HG02678 (cell line): ENCODE results near the gene FILIP1.

Source experiments
- ATAC-seq: cut with Tn5 transposase; IDR thresholded peaks from one replicate; pipeline ENCODE4 v1.9.1; 2021; ENCODE audit warnings: mild to moderate bottlenecking, moderate library complexity; ENCODE audit not compliant: unreplicated experiment

The FILIP1 gene

DNA sequence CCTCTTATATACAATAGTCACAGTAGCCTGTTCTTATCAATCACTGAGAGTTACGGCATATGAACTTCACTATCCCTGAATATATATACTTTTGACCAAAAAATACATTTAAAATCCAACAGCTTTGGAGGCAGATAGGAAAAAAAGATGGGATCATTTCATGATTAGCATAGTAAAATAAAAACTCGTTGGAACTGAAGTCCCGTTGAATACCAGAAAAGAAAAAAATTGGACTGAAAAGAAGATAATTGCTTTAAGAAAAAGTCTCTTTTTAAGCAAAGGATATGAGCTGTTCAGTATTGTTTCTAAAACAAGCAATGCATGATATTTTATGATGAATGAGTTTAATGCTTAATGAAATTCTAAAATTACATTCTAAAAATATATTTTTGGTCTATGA lies 4.4 kb upstream of the FILIP1 start:
- no peak for ATAC-seq

DNA sequence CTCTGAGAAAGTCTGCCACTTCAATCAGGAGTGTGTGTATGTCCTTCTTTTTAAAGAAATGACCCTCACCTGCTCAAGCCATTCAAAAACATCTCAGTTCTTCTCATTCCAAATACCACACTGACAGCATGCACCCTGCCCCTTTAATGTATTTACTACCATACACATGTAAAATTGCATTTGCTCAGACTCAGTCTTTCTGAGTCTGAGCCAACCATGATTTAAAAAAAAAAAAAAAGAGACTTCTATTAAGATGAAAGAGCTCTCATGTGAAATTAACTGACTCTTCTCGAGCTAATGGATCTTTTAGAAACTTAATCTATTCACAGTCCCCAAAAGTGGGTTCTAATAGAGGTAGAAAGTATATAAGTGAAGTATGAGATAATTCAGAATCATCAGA lies 1.4 kb upstream of the FILIP1 start:
- ATAC-seq = no peak

DNA sequence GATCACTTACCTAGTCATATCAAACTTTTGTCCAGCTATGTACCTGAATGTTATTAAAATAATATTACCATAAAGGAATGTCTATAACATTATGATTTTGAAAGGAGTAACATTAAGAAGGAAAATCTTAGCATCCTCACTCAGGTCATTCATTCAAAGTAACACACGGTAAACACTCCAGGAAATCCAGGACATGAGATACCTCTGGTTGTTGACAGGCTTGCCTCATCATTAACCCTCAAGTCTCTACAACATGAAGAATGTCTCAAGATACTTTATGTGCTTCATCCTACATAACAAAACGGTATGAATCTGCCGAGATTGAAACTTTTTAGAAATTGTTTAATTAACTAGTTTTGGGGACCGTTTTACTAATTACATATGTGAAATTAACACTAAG lies 690 bp upstream of the FILIP1 start:
- no peak for ATAC-seq

DNA sequence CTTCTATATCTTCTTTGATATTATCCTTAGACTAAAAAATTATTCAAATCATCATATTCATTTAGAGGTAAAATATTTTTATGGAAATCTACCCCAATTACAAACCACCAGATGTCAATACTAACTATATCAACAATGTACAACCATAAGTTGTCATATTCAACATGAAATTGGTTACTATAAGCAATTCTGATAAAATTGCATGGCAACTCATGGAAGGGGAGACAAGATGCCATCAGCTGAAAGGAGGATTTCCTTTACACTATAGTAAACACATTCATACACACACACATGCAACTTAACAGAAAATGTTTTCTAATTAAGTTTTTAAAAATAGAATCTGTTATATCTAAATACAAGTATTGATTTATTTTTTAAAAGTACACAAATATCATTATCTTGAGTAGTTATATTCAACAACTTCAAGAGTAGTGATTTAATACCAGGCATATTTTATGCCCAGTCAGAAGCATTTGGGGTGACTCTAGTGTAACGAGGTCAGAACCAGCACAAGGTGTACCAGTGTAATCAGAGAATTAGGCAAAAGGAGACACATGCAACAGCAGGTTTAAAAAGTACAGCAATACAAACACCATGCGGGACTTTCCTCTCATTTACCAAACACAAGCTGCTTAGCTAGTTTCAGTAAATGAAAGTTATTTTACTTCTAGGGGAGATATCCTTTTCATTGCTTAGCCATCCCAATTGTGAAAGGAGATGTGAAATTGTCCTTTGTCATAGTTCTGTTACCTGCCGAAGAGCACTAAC lies 1.0 kb downstream of the FILIP1 start:
- ATAC-seq = peak; percentile 35

DNA sequence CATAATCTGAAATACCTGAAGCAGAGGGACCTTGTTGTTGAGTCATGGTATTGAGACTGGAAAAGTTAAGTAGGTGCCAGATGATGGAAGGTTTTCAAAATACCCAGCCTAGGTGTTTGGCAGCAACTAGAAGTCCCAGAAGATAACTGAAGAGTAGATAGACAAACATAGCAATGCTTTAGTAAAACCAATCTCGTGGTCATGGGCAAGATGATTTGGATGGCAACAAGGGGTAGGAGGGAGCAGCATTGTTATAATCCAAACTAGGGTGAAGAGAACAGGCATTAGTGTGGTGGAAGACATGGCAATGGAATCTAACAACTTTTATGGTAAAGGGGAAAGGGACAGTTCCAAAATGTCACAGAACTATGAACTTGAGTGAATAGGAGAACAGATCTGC lies 2.3 kb downstream of the FILIP1 start:
- ATAC-seq = no peak

DNA sequence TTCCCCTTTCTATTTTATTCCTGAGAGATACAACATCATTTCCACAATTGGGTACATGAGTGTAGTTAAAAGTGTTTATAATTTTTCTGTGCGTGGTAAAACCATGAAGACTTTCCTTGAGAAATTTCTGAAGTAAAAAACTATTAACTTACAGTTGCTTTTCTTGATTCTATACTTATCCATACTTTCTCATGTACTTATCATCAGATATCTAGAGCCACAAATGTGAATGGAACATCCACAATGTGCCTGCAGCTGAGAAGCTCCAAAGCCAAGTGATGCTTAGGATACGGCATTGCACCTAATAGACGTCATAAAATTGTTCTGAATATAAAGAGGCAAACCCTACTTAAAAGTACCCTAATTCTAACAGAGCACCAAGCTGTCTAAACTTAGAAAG lies 2.9 kb downstream of the FILIP1 start:
- no peak for ATAC-seq

DNA sequence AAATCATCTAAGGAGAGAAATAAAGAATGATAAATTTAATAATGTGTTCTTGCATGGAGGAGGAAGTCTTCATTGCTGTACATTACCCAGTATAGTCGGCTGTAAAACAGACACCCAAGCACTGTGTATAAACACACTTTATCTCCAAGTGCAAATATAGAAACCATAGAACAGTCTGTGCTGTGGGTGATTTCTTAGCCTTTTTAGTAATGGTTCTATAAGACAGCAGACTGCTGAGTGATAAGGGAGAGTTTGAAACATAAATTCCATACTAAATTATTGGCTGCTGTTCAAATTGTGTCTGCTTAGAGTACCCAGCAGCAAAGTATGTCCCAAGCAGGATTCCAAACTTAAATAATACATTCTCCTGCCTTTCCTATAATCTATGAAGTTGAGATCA lies 4.6 kb downstream of the FILIP1 start:
- no peak for ATAC-seq

DNA sequence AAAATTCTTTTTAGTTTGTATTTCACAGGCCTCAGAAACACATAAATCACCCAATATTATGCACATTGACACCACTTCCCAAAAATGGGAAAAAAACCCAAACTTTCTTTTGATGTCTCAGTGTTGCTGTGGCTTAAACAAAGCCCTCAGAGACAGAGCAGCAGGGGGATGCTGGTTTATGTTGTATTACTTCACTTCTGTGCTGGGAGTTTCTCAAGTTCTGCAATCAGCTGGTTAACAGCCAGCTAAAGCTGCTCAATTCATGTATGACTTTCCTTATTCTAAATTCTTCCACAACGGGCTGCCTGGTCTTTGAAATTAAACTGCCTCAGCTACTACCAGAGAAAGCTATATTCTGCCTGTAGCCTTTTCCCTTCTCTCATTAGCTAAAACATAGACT lies 5.6 kb downstream of the FILIP1 start:
- ATAC-seq = no peak

DNA sequence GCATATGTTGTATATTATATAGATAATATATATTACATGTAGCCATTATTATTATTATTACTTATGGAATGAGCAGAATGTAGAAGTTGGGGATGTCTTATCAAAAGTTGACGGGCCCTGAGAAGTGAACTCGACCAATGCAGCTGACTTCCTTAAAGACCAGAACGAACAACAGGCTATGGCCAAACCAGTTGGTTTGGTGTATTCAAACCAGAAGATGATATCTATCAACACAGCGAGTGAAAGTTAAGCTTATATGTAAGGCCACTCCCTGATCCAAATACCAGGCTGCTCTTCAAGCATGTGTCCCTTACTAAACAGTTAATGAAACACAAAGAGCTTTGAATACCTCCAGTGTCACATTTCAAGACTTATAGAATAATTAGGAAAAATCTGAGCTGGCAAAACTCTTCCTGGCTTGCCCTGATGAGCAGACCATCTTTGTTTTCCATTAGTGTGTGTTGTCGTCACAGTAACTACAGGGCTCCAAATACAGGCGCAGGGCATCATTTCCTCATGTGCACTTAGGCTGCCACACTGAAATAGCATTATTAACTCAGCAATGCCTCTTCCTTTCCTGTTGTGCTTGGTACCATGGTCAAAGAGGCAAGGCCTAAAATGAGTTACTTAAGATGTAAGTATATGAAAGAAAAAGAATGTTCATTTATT lies 6.6 kb downstream of the FILIP1 start:
- ATAC-seq = no peak

DNA sequence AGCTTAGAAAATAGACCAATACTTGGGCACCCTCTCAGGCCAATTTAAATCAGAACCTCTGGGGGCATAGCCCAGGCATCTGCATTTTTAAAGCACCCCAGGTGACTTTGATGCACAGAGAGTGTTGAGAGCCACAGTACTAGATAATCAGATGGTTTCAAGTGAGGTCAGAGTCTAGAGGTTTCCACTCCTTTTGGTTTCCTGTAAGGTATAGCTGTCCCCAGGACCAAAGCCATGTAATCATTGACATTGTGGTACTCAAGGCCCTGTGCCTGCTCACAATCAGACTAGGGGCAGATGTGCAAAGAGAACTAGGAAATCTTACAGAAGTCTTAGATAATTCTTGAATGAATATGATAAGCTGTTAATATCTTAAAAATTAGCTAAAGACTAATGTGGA lies 9.1 kb downstream of the FILIP1 start:
- peak; percentile 95 for ATAC-seq

DNA sequence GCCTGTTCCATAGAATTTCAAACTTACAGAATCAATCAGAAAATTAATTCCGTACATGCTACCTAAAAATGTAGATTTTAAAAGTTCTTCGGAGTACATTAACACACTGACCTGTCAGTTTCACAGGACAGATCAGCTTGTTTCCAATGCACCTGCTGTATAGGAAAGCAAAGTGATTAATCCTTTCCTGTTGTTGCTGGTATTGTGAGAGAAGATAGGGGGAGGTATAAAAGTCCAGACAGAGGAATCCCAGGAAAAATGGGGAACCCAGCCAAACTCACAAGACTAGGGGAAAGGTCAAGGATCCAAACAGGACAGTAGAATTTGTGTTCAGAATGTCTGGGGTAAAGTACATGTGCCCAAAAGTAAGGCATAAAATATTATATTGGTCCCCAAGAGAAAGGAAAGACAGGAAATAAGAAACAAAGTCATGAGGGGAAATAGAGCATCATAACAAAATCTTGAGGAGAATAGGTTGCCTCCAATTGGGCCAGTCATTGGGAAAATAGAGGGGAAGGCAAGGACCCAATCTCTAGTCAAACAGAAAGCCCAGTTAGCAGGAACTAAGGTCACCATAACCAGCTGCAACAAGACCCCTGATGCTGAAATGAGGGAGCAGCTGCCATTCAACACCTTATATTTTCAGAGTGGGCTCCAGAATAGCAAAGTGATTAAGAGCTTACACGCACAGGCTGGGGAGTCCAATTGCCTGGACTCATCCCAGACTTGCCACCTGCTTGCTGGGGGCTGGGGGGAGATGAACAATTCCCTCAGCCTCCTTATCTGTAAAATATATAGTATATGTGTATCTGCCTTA lies 10.3 kb downstream of the FILIP1 start:
- no peak for ATAC-seq

DNA sequence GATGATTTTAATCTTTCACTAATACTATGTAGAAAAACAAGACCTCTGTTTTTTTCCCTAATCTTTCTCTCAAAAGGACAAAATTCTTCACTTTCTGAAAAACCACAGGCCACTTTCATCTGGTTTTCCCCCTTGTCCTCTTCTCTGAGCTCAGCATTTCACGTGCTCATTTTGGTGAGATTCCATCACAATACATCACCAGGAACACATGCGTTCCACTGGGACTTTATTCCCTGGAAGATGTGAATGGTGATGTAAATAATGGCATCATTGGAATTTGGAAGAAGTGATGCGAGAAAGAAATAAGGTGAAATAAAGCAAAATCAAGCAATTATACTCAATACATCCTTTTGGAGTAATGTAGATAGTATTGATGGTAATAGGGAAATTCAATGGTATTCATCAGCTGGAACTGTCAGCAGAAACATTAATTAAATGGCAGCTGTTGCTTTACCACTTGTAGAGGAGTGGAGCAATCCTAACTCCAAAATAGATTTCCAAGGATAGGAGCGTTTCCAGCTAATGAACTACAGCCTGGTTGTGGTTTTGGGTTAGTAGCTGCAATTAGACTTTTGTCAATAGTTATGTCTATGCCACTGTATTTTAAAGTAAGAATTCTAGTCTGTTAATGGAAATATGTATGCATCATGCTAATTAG lies 11.5 kb downstream of the FILIP1 start:
- ATAC-seq = no peak

DNA sequence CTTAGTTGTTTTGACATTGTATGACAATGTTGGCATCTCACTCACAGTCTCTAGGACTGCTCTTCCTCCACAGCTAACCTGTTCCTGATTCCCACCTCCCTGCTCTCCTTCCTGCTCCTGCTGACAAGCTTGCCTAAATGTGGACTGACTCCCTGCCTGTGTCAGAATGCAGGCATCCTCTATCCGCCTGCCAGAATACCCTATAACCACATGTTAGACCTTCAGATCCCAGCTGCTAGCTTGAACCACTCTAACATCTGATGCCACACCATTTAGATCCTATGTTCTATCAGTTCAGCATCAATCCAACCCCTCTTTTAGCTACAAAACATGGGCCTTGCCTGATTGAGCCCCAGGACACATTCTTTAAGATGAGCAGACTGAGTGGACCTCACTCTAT lies 12.2 kb downstream of the FILIP1 start:
- no peak for ATAC-seq

DNA sequence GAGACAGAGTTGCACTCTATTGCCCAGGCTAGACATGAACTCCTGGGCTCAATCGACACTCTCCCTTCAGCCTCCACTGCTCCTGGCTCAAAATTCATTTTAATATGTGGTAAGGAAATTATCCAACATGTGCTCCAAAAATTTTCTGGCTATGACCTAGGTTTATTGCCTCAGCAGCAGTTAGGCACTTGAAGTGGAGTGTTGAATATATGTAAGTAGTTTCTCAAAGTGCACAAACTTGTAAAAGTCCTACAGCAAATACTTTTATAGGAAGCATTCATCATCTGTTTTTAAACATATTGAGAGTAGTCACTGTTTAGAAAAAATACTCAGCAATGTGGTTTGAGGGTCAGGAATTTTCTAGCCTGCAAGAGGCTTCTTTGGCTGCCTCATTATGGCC lies 13.2 kb downstream of the FILIP1 start:
- no peak for ATAC-seq

DNA sequence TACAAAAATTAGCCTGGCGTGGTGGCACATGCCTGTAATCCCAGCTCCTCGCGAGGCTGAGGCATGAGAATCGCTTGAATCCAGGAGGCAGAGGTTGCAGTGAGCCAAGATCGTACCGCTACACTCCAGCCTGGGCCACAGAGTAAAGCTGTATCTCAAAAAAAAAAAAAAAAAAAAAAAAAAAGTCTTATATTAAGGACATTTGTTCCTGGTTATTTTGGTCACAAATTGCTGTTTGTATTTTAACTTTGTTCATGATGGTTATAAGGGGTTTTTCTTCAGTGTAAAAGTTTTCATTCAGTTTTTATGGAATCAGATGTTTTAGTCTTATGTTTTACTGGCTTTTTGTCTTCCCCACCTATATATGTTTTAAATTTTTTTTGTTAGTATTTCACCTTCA lies 13.9 kb downstream of the FILIP1 start:
- no peak for ATAC-seq

DNA sequence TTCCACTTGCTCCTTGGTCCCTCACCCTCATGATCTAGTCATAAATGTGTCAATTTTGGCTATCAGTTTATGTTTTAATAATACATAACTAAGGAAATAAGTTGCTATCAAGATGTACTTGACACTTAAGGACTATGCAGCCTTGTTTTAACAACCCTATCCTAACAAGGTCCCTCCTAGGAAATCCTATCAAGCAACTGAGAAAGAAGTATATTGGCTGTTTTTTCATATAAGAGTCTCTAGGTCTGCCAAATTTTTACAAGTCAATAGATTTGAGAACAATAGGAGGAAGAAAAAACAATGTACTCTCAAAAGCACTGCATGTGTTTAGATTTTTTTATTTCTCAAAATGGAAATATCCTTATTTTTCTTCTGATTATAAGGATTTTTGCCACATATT lies 14.7 kb downstream of the FILIP1 start:
- ATAC-seq = no peak

DNA sequence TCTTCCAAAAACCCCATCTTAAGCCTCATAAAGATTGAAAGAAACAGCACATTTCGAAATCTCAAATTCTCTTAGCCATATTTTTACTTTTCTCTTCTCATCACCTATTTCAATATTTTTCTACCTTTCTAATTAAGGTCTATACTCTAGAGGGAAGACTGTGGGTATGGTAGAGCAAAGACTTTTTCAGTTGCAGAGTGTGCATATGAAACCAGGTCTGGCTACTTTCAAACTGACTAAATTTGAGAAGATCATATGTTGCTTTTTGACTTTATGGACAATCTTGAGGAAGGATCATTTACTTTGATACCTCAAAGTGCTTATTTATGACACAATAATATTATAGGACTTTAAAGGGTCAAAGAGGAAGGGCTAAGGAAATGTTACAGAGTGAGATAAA lies 20.7 kb downstream of the FILIP1 start:
- ATAC-seq = peak; percentile 66

DNA sequence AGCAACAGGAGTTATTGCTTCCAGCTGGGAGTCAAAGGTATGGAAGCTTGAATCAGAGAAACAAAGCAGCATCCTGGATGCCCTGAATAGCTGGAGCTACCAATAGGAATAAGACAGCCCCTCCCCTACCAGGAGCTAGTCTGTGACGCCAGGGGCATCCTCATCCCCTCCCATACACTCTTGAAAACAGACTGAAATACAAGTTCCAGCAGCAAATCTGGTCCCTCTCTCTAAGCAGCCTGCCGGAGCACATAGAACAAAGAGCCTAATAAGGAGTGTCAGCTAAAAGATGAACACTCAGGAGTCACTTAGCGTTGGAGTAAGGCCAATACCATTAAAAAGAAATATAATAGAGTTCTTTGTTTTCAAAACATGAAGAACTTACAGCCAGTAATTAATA lies 25.6 kb downstream of the FILIP1 start:
- ATAC-seq = no peak

DNA sequence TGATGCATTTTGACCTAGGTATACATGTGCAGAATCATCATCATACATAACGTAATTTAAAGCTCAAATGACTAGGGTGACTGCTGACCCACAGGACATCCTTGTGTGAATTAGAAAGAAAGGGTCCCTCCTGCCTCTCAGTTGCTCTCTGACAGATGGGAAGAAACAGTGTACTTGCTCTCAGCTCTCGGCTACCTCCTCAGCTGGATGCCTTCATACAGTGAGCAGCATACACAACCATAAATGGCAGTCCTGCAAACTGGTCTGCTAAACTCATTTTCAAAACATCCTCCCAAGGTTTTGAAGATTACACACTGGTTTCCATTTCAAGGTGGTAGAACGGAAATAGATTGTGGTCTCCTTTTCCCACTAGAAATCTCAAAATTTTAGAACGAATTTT lies 26.3 kb downstream of the FILIP1 start:
- ATAC-seq = no peak

DNA sequence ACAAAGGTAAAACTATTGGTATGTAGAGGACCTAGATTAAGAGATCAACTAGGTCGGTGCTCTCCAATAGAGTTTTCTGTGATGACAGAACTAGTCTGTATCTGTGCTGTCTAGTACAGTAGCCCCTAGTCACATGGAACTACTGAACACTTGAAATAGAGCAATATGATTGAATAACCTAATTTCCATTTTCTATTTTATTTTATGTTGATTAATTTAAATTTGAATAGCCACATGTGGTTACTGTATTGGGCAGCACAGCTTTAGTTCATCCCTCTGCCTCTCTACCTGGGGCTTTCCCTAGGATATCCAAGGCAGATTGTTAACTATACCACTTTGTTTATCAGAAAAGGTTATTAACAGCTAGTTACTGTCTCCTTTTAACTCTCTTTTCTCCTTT lies 27.0 kb downstream of the FILIP1 start:
- ATAC-seq = no peak

DNA sequence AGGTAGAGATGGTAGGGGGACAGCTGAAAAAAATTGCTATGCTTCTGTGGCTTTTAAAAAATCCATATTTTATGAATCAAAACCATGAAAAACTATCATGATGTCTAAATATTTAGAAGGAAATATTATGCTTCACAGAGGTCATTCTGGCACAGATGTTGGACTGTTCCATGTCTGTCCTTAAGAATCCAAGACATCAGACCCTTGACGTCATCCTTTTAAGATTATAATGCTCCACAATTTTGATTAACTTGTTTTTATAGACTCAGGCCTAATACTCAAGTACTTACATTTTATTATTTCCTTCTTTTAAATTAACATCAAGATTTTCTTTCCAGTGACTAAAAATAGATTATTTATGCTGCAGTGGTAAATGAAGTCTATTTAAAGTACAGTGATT lies 29.7 kb downstream of the FILIP1 start:
- no peak for ATAC-seq
